Measurements from ENCODE around the gene CLCN7.

DNA sequence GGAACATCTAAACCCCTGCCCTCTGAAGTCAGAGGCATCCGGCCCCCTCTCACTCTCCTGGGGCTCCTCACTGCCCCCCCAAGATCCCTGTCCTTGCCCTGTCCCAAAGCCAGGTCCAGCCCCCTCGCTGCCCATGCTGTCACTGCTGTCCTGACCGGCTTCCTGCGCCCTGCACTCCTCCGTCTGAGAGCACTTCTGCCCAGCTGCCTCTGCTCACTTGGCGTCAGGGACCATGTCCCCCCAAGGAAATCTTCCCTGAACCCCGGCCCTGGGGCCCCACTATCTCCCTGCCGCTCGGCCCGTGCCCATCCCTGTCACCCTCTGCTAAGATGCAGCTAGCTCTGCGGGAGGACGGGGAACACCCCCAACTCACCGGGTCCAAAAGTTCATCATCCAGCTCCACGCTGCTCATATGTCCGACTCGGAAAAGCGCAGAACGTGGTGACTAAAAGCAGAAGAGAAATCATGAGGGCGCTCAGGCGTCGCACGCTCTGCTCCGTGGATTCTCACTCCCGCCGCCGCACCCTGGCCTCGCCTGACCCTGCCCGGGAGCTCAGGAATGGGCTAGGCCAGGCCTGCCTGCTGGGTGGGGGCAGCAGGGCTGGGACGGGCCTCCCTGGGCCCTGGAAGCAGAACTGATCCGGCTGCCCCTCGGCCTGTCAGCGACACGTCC lies 9.8 kb downstream of the CLCN7 start:
- TF ChIP-seq, protein P1, sequence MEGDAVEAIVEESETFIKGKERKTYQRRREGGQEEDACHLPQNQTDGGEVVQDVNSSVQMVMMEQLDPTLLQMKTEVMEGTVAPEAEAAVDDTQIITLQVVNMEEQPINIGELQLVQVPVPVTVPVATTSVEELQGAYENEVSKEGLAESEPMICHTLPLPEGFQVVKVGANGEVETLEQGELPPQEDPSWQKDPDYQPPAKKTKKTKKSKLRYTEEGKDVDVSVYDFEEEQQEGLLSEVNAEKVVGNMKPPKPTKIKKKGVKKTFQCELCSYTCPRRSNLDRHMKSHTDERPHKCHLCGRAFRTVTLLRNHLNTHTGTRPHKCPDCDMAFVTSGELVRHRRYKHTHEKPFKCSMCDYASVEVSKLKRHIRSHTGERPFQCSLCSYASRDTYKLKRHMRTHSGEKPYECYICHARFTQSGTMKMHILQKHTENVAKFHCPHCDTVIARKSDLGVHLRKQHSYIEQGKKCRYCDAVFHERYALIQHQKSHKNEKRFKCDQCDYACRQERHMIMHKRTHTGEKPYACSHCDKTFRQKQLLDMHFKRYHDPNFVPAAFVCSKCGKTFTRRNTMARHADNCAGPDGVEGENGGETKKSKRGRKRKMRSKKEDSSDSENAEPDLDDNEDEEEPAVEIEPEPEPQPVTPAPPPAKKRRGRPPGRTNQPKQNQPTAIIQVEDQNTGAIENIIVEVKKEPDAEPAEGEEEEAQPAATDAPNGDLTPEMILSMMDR (IDR thresholded peaks at IDR 0.05), result no peak
- TF ChIP-seq POLR2A (IDR thresholded peaks at IDR 0.05), result no peak
- TF ChIP-seq EP300 (IDR thresholded peaks at IDR 0.05), result no peak

Data from stomach (tissue), 4 donors.